Epithelial cell of esophagus (primary cell): Measurements from ENCODE around the gene ZBTB4.

ENCODE experiments used
- DNase-seq: peaks from one replicate; pipeline ENCODE4 v3.0.0; 2010; ENCODE audit warnings: low read depth
- H3K4me3 ChIP-seq: 2 replicates; pipeline ENCODE4 v1.5.1; 2011; ENCODE audit warnings: mild to moderate bottlenecking, low read length, control low read depth
- CTCF ChIP-seq: IDR thresholded peaks from 2 replicates; pipeline ENCODE4 v1.5.1; 2011; ENCODE audit warnings: low read depth, mild to moderate bottlenecking, low read length, control low read depth, inconsistent platforms; ENCODE audit not compliant: insufficient read depth; ENCODE audit errors: missing control alignments

ZBTB4 gene

DNA sequence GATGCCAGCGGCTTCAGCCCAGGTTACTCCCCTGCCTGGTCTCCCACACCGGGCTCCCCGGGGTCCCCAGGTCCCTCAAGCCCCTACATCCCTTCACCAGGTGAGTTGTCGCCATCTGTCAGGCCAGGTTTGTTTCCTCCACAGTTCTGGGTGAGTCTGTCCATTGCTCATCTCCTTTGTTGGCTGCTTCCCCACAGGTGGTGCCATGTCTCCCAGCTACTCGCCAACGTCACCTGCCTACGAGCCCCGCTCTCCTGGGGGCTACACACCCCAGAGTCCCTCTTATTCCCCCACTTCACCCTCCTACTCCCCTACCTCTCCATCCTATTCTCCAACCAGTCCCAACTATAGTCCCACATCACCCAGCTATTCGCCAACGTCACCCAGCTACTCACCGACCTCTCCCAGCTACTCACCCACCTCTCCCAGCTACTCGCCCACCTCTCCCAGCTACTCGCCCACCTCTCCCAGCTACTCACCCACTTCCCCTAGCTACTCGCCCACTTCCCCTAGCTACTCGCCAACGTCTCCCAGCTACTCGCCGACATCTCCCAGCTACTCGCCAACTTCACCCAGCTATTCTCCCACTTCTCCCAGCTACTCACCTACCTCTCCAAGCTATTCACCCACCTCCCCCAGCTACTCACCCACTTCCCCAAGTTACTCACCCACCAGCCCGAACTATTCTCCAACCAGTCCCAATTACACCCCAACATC lies 33.6 kb upstream of the ZBTB4 start:
- no peak for DNase-seq
- no peak for TF ChIP-seq CTCF
- no peak overlapping the region for H3K4me3 ChIP-seq

DNA sequence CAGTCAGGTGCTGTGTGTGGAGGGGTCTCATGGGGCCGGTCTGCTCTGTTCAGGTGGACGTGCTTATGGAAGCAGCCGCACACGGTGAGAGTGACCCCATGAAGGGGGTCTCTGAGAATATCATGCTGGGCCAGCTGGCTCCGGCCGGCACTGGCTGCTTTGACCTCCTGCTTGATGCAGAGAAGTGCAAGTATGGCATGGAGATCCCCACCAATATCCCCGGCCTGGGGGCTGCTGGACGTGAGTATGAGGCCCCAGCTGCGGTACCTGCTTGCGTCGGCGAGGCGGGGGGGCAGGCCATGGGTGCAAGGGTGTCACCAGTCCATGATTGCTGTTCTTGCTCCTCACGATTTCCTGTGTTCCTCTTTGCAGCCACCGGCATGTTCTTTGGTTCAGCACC lies 32.7 kb upstream of the ZBTB4 start:
- H3K4me3 ChIP-seq: no peak overlapping the region
- no peak for DNase-seq
- no peak for TF ChIP-seq CTCF

DNA sequence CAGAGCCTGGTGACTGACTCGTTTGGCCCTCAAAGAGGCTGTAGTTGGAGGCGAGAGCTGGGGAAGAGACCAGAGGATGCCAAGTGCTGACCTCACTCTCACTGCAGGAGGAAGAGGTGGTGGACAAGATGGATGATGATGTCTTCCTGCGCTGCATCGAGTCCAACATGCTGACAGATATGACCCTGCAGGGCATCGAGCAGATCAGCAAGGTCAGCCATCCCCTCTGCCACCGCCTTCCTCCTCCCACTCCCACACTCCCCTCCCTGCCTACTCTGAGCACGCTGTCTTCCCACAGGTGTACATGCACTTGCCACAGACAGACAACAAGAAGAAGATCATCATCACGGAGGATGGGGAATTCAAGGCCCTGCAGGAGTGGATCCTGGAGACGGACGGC lies 31.7 kb upstream of the ZBTB4 start:
- no peak overlapping the region for H3K4me3 ChIP-seq
- no peak for DNase-seq
- no peak for TF ChIP-seq CTCF

GRCh38 chr17:7509937-7510336 lies 30.5 kb upstream of the ZBTB4 start:
- no peak for DNase-seq
- TF ChIP-seq CTCF: no peak
- H3K4me3 ChIP-seq: no peak overlapping the region

DNA sequence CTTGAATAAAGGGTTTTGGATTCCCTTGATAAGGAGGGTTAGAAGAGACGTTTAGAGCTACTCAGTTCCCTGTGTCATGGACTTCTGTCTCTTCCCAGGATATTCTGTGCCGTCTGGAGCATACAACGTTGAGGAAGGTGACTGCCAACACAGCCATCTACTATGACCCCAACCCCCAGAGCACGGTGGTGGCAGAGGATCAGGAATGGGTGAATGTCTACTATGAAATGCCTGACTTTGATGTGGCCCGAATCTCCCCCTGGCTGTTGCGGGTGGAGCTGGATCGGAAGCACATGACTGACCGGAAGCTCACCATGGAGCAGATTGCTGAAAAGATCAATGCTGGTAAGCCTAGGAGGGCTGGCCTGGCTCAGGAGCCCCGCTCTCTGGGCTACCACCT lies 29.4 kb upstream of the ZBTB4 start:
- no peak overlapping the region for H3K4me3 ChIP-seq

GRCh38 chr17:7508145-7508544 lies 28.7 kb upstream of the ZBTB4 start:
- no peak for TF ChIP-seq CTCF
- no peak overlapping the region for H3K4me3 ChIP-seq
- no peak for DNase-seq

More for the DNA sequence above, 29.4 kb upstream of the ZBTB4 start:
- TF ChIP-seq CTCF: no peak
- DNase-seq: no peak

- H3K4me3 ChIP-seq: no peak overlapping the region
- no peak for TF ChIP-seq CTCF
- DNase-seq: no peak
These were observed 24.1 kb upstream of the ZBTB4 start for GRCh38 chr17:7503521-7503920.
